Testis (tissue), 3 donors: ENCODE data around the gene PLPPR4. TPM values are rescaled to one million over a fixed set of nuclear protein-coding genes. Genes with fewer than 3 reads are reported as not detected.

Source experiments
- DNase-seq: peaks from one replicate; pipeline ENCODE4 v3.0.0-alpha.2; 2019
- H3K27ac ChIP-seq, 2 donors: fragments of 200-600 bp; sonication (generic); one replicate each; pipeline ENCODE4 v1.5.1; 2019
- H3K27me3 ChIP-seq: fragments of 200-600 bp; sonication (generic); one replicate; pipeline ENCODE4 v1.5.1; 2019
- H3K36me3 ChIP-seq: fragments of 200-600 bp; sonication (generic); one replicate; pipeline ENCODE4 v1.5.1; 2017; ENCODE audit warnings: low read depth; ENCODE audit errors: missing control alignments
- H3K4me1 ChIP-seq: fragments of 200-600 bp; sonication (generic); one replicate; pipeline ENCODE4 v1.5.1; 2019
- H3K4me3 ChIP-seq, 2 donors: fragments of 200-600 bp; sonication (generic); one replicate each; pipeline ENCODE4 v1.5.1; 2017 to 2019
- H3K9me3 ChIP-seq: fragments of 200-600 bp; sonication (generic); one replicate; pipeline ENCODE4 v1.5.1; 2017
- CTCF ChIP-seq, 3 experiments: fragments of 450-650 bp in 2 of 3; fragments of 200-600 bp in 1 of 3; sonication (generic) in 1 of 3; IDR thresholded peaks; one replicate each; pipeline ENCODE4 v1.5.1; 2016 to 2019; ENCODE audit warnings: antibody characterized with exemption in 3 of 3, mild to moderate bottlenecking in 2 of 3, moderate library complexity in 1 of 3
- POLR2A ChIP-seq: fragments of 450-650 bp; IDR thresholded peaks from one replicate; pipeline ENCODE4 v1.6.1; 2017; ENCODE audit warnings: antibody characterized with exemption, mild to moderate bottlenecking, moderate library complexity
- WGBS, 2 donors: methylation state at CpG; one replicate each; pipeline ENCODE4 v1.1.5; 2018; 5-methylcytosine and 5-hydroxymethylcytosine counted together
- intact Hi-C: fragments of 100-400 bp; cut with DNase I; formaldehyde crosslinking; loops from one replicate; pipeline ENCODE4 v1.15.1; 2023; ENCODE audit warnings: low total_unique reads
- polyA plus RNA-seq: library from polyadenylated mRNA; stranded (reverse); fragments of 350-450 nt; fragmentation: Illumina TruSeq; extraction: RNeasy Lipid Tissue Mini Kit (QIAGEN cat#74804); gene quantifications from one replicate; pipeline ENCODE4 v1.2.3, GENCODE V29; 2014; ENCODE audit warnings: low read depth, low replicate concordance; ENCODE audit not compliant: insufficient read depth
- total RNA-seq, 2 donors: library from RNA; depleted of rRNA; stranded (reverse); fragments of >200 nt; gene quantifications; one replicate each; pipeline ENCODE4 v1.2.3, GENCODE V29; 2016

The PLPPR4 gene
- total and polyA plus RNA-seq, 3 donors from 2014 or later, result 5.9 to 8.7 (median 6.0) TPM

- no peak for DNase-seq
- no peaks in the 10 kb centered on the region for H3K36me3 ChIP-seq
- peaks cover 4% of the 10 kb centered on the region for H3K4me1 ChIP-seq
- no peaks in the 10 kb centered on the region for H3K27me3 ChIP-seq
- TF ChIP-seq CTCF (IDR thresholded peaks at IDR 0.05) (no peak), POLR2A (no peak)
- no peak overlapping the region for H3K4me3 ChIP-seq
- 68 to 70% methylated on average over 1 of the region's 1 CpG for WGBS, 2 donors
- H3K9me3 ChIP-seq, result no peaks in the 10 kb centered on the region
- intact Hi-C loops, result no loop called here
- no peak overlapping the region for H3K27ac ChIP-seq
Measured at GRCh38 chr1:99270646-99271045, 6.4 kb downstream of the PLPPR4 start.

GRCh38 chr1:99271249-99271648 is 7.0 kb downstream of the PLPPR4 start:
- intact Hi-C loops, result no loop called here
- Histone ChIP-seq H3K36me3 (no peaks in the 10 kb centered on the region), H3K4me1 (peaks cover 4% of the 10 kb centered on the region), H3K27ac (no peak overlapping the region), H3K27me3 (no peaks in the 10 kb centered on the region), H3K4me3 (no peak overlapping the region), H3K9me3 (no peaks in the 10 kb centered on the region)
- no peak for DNase-seq
- no peak for TF ChIP-seq CTCF (IDR thresholded peaks at IDR 0.05)
- TF ChIP-seq POLR2A, result no peak

GRCh38 chr1:99277066-99277465 is 12.8 kb downstream of the PLPPR4 start:
- WGBS, 2 donors, result 70 to 82% methylated on average over 1 of the region's 1 CpG
- TF ChIP-seq POLR2A (no peak), CTCF (IDR thresholded peaks at IDR 0.05) (no peak)
- Histone ChIP-seq H3K9me3 (no peaks in the 10 kb centered on the region), H3K36me3 (no peaks in the 10 kb centered on the region), H3K27me3 (no peaks in the 10 kb centered on the region), H3K27ac (no peak overlapping the region), H3K4me1 (no peaks in the 10 kb centered on the region), H3K4me3 (no peak overlapping the region)
- no peak for DNase-seq
- intact Hi-C loops, result no loop called here

GRCh38 chr1:99279525-99279924 is 15.2 kb downstream of the PLPPR4 start:
- no peak for DNase-seq
- Histone ChIP-seq H3K27me3 (no peaks in the 10 kb centered on the region), H3K4me3 (no peak overlapping the region), H3K4me1 (no peaks in the 10 kb centered on the region), H3K9me3 (no peaks in the 10 kb centered on the region), H3K27ac (no peak overlapping the region), H3K36me3 (no peaks in the 10 kb centered on the region)
- intact Hi-C loops, result no loop called here
- no peak for TF ChIP-seq POLR2A
- no peak for TF ChIP-seq CTCF (IDR thresholded peaks at IDR 0.05)
- 54 to 70% methylated on average over 4 of the region's 4 CpGs for WGBS, 2 donors

GRCh38 chr1:99281105-99281504 is 16.8 kb downstream of the PLPPR4 start:
- Histone ChIP-seq H3K27me3 (no peaks in the 10 kb centered on the region), H3K4me3 (no peak overlapping the region), H3K36me3 (no peaks in the 10 kb centered on the region), H3K9me3 (no peaks in the 10 kb centered on the region), H3K27ac (no peak overlapping the region), H3K4me1 (no peaks in the 10 kb centered on the region)
- DNase-seq, result no peak
- intact Hi-C loops, result no loop called here
- TF ChIP-seq POLR2A (no peak), CTCF (IDR thresholded peaks at IDR 0.05) (no peak)
